ENCODE results near the gene INPP1. TPM values are rescaled to one million over a fixed set of nuclear protein-coding genes. Genes with fewer than 3 reads are reported as not detected.

The INPP1 gene
- total RNA-seq, 1 experiment from 2014 or later = 4.3 TPM

DNA sequence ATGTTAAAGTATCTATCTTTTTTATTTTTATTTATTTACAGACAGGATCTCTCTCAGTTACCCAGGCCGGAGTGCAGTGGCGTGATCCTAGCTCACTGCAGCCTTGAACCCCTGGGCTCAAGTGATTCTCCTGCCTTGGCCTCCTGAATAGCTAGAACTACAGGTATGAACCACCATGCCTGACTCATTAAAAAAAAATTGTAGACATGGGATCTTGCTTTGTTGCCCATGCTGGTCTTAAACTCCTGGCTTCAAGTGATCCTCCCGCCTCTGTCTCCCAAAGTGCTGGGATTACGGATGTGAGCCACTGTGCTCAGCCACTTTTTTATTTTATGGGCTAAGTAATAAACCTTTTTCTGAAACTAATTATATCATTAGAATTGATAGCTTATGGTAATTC is 71.9 kb downstream of the INPP1 start:
- H3K4me1 Mint-ChIP-seq = peaks cover 15% of the 10 kb centered on the region in 2 experiments
- Histone ChIP-seq H3K79me2 (ENCODE audit: insufficient read depth, low read length) (no peaks in the 10 kb centered on the region), H4K91ac (ENCODE audit: insufficient read length, low read depth, low read length) (no peak overlapping the region)

More for the DNA sequence above, 71.9 kb downstream of the INPP1 start:
- H3K56ac ChIP-seq (ENCODE audit: insufficient read length, low read depth, low read length) = no peak overlapping the region
- no peak overlapping the region for H2BK120ac ChIP-seq (ENCODE audit: low read depth, low read length, poor library complexity, severe bottlenecking)
- H2BK5ac ChIP-seq (ENCODE audit: insufficient read length, low read length) = no peak overlapping the region
- H4K5ac ChIP-seq (ENCODE audit: insufficient read length, low read depth, low read length) = no peak overlapping the region
- no peak overlapping the region for H2AK5ac ChIP-seq (ENCODE audit: insufficient read length, low read length)
- H2BK20ac ChIP-seq (ENCODE audit: low read depth, low read length, poor library complexity, severe bottlenecking) = no peak overlapping the region
- no peak overlapping the region for H3T11ph ChIP-seq (ENCODE audit: low read length)
- no peaks in the 10 kb centered on the region for H3K79me1 ChIP-seq (ENCODE audit: insufficient read depth, low read depth, low read length, poor library complexity, severe bottlenecking)
- no peak overlapping the region for H3K18ac ChIP-seq (ENCODE audit: insufficient read length, low read depth, low read length)
- H3K27me3 ChIP-seq (ENCODE audit: insufficient read depth, low read length) = no peaks in the 10 kb centered on the region
- no peak overlapping the region for H4K8ac ChIP-seq (replicated peaks; ENCODE audit: insufficient read length, low read depth, low read length)
- no peak overlapping the region for H3K4ac ChIP-seq (ENCODE audit: low read depth, low read length)
- H3K36me3 Mint-ChIP-seq (ENCODE audit: insufficient read depth in 1 of 3, low read depth in 3 of 3) = no peaks in the 10 kb centered on the region
- no peak overlapping the region for H3K27ac ChIP-seq (ENCODE audit: insufficient read length, low read depth, low read length)
- no peak overlapping the region for H3K23ac ChIP-seq (ENCODE audit: insufficient read length, low read depth, low read length)
- H3K4me1 ChIP-seq (ENCODE audit: insufficient read depth, low read length) = peaks cover 6% of the 10 kb centered on the region; the same call in 1 of the 2 replicates
- H2BK12ac ChIP-seq (ENCODE audit: insufficient read length, low read depth, low read length) = no peak overlapping the region
- H2AFZ ChIP-seq (ENCODE audit: low read length) = no peak overlapping the region
- WGBS (ENCODE audit: extremely low coverage, insufficient read length, low lambda C conversion rate) = no CpG with 5 or more reads among the region's 4 CpGs
- H3K9me3 ChIP-seq (ENCODE audit: control insufficient read depth, low read depth, low read length) = no peaks in the 10 kb centered on the region
- H3K14ac ChIP-seq (ENCODE audit: insufficient read depth, low read length) = no peak overlapping the region
- no peak overlapping the region for H3K4me3 Mint-ChIP-seq
- TF ChIP-seq, protein P1, sequence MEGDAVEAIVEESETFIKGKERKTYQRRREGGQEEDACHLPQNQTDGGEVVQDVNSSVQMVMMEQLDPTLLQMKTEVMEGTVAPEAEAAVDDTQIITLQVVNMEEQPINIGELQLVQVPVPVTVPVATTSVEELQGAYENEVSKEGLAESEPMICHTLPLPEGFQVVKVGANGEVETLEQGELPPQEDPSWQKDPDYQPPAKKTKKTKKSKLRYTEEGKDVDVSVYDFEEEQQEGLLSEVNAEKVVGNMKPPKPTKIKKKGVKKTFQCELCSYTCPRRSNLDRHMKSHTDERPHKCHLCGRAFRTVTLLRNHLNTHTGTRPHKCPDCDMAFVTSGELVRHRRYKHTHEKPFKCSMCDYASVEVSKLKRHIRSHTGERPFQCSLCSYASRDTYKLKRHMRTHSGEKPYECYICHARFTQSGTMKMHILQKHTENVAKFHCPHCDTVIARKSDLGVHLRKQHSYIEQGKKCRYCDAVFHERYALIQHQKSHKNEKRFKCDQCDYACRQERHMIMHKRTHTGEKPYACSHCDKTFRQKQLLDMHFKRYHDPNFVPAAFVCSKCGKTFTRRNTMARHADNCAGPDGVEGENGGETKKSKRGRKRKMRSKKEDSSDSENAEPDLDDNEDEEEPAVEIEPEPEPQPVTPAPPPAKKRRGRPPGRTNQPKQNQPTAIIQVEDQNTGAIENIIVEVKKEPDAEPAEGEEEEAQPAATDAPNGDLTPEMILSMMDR (conservative IDR thresholded peaks at IDR 0.05) = no peak
- no peaks in the 10 kb centered on the region for H3K9me3 Mint-ChIP-seq
- H2BK15ac ChIP-seq (ENCODE audit: low read depth, low read length) = no peak overlapping the region
- H4K20me1 ChIP-seq (ENCODE audit: control insufficient read depth, insufficient read depth, insufficient read length) = no peaks in the 10 kb centered on the region
- no peak overlapping the region for H3K9ac ChIP-seq (ENCODE audit: extremely low read depth, insufficient read length, low read length)
- H3K27me3 Mint-ChIP-seq (ENCODE audit: low read depth) = peaks cover 5% of the 10 kb centered on the region
- no peak overlapping the region for H3K27ac Mint-ChIP-seq
- no peaks in the 10 kb centered on the region for H3K23me2 ChIP-seq (ENCODE audit: insufficient read length, low read depth, low read length, poor library complexity, severe bottlenecking)
- no peak overlapping the region for H3K4me2 ChIP-seq (ENCODE audit: insufficient read depth, insufficient read length, low read length)
- DNase-seq = no peak

Data from H9 (cell line).